Muscle layer of colon (tissue), 2 donors: ENCODE data around the gene KLHL30.

Source experiments
- H3K27ac ChIP-seq: one replicate; pipeline ENCODE4 v1.7.0; 2013; ENCODE audit warnings: low read depth, mild to moderate bottlenecking, low read length, moderate library complexity
- H3K27me3 ChIP-seq, 2 donors: one replicate each; pipeline ENCODE4 v1.7.0; 2013; ENCODE audit warnings: low read length in 2 of 2, mild to moderate bottlenecking in 2 of 2; ENCODE audit not compliant: insufficient read depth in 2 of 2, control insufficient read depth in 1 of 2
- H3K36me3 ChIP-seq: one replicate; pipeline ENCODE4 v1.7.0; 2013; ENCODE audit warnings: mild to moderate bottlenecking, low read length; ENCODE audit not compliant: insufficient read depth
- H3K4me1 ChIP-seq: one replicate; pipeline ENCODE4 v1.7.0; 2013; ENCODE audit warnings: mild to moderate bottlenecking, low read length; ENCODE audit not compliant: insufficient read depth
- H3K4me3 ChIP-seq, 2 donors: one replicate each; pipeline ENCODE4 v1.7.0; 2013; ENCODE audit warnings: low read length in 2 of 2, low read depth in 1 of 2, mild to moderate bottlenecking in 1 of 2, moderate library complexity in 1 of 2
- H3K9ac ChIP-seq: one replicate; pipeline ENCODE4 v1.7.0; 2013; ENCODE audit warnings: low read length
- H3K9me3 ChIP-seq: one replicate; pipeline ENCODE4 v1.7.0; 2013; ENCODE audit warnings: mild to moderate bottlenecking, low read length
- donor health status: abdominal sarcoma.
- donor health status: Adenocarcinoma of cecum.

KLHL30 gene

DNA sequence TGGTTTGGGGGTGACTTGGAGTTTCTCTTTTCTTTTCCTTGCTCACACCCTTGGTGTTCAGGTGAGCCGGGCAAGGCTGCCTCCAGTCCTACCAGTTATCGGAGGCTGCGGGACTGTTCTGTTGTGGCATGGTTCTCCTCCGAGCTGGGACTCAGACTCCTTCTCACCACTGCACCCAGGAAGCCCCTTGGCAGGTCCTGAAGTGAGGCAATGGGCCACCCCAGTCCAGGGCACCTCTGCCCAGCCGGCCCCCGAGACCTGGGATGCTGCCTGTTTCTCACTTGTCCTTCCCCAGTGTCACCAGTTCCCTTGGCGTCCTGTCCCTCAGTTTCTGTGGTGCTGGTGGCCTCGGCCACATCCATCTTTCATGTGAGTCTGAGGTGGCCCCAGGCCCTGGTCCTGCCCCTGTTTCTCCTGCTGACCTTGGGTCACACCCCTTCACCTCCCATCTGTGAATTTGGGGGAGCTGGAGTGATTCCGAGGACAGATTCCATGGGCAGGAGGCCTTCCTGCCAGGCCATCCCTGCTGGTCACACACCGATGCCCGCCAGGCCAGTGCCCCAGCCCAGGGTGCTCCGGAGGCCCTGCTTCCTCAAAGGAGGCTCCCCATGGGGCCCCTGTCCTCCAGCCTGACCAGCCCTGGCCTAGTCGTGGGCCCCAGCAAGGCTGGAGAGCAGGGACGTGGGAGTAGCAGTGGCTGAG, 6.6 kb upstream of the KLHL30 start:
- Histone ChIP-seq H3K9ac (no peak overlapping the region), H3K27me3 (no peaks in the 10 kb centered on the region), H3K4me1 (no peaks in the 10 kb centered on the region), H3K4me3 (no peak overlapping the region), H3K27ac (no peak overlapping the region), H3K9me3 (no peaks in the 10 kb centered on the region), H3K36me3 (no peaks in the 10 kb centered on the region)

DNA sequence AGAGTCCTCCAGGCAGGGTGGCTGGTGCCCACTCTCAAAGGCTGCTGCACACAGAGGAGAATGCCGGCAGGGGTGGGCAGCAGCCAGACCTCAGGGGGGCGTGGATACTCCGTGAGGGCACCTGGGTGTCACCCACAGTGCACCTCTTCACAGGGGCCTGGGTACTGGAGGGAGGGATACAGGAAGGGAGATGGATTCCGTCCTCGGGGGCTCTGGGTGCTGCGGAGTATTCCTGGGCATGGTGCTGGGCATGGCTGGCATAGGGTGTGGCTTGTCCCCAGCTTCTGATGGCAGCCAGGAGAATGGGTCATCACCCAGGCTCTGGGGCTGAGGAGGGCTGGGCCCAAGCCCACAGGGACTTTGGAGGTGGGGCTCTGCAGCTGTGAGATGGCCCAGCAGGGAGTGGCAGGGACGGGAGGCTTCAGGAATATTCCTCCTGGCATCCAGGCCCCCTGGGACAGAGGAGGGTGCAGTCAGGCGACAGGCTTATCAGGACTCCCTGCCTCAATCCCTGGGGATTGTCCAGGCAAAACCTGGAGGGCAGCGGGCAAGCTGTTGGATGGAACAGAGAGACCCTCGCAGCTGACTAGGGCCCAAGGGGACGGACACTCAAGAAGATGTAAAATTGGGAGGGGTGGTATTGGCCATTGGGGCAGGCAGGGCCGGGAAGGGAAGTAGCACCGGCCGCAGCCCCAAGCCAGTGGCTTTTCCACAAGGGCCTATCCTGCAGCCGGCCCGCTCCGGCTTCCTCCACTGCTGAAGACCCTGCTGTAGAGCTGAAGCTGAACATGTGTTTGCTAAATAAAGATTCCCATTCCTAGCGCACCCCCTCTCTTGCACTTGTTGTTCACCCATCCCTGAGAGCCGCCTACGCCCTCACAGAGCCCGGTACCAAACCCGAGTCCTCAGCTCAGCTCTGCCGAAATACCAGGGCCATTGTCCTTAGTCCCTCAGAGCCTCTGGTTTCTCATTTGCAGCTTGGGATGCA, 5.7 kb upstream of the KLHL30 start:
- no peaks in the 10 kb centered on the region for H3K27me3 ChIP-seq
- no peaks in the 10 kb centered on the region for H3K9me3 ChIP-seq
- peaks cover 3% of the 10 kb centered on the region for H3K4me1 ChIP-seq
- H3K27ac ChIP-seq: no peak overlapping the region
- H3K9ac ChIP-seq: no peak overlapping the region
- H3K36me3 ChIP-seq: no peaks in the 10 kb centered on the region
- H3K4me3 ChIP-seq: no peak overlapping the region

GRCh38 chr2:238133499-238134392, 4.7 kb upstream of the KLHL30 start:
- Histone ChIP-seq H3K27me3 (no peaks in the 10 kb centered on the region), H3K27ac (no peak overlapping the region), H3K36me3 (no peaks in the 10 kb centered on the region), H3K9me3 (no peaks in the 10 kb centered on the region), H3K4me1 (peaks cover 12% of the 10 kb centered on the region), H3K4me3 (no peak overlapping the region), H3K9ac (no peak overlapping the region)

DNA sequence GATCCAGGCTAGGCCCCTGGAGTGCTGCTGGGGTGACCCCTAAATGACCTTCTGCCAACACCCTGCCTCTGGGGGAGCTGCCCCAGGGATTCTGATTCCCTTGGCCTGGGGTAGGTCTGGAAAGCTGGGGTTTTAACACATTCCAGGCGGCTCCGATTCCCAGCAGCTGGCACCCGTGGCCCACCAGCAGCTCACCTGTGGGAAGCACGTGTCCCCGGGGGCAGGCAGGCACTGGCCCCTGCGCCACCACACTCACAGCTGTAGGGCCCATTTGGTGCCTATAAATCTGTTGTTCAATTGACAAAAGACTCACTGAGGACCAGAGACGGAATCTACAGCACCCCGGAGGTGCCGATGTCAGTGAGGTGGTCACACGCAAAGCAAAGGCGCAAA, 4.1 kb upstream of the KLHL30 start:
- Histone ChIP-seq H3K36me3 (no peaks in the 10 kb centered on the region), H3K4me3 (no peak overlapping the region), H3K9me3 (no peaks in the 10 kb centered on the region), H3K27ac (no peak overlapping the region), H3K9ac (no peak overlapping the region), H3K27me3 (no peaks in the 10 kb centered on the region), H3K4me1 (peaks cover 12% of the 10 kb centered on the region)

DNA sequence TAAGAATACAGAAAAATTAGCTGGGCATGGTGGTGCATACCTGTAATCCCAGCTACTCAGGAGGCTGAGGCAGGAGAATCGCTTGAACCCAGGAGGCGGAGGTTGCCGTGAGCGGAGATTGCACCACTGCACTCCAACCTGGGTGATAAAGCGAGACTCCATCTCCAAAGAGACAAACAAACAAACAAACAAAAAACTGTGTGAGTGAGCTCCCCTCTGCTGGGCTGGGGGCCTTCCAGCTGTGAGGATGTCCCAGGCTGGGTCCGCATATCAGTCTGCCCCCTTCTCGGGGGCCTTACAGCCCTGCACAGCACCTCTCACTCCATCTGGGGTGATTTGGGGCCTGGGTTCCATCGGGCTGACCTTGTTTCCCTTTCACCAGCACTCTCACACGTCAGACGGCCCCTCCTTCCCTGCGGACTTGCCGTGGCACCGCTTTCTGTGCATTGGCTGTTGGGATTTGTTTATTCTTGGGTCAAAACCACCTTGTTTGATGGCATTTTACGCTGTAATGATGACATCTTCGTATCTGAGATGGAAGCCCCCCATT, 2.8 kb upstream of the KLHL30 start:
- H3K36me3 ChIP-seq: no peaks in the 10 kb centered on the region
- H3K27ac ChIP-seq: no peak overlapping the region
- H3K9ac ChIP-seq: no peak overlapping the region
- H3K4me3 ChIP-seq: no peak overlapping the region
- peaks cover 15% of the 10 kb centered on the region for H3K4me1 ChIP-seq
- H3K9me3 ChIP-seq: no peaks in the 10 kb centered on the region
- no peaks in the 10 kb centered on the region for H3K27me3 ChIP-seq

- Histone ChIP-seq H3K4me1 (peaks cover 15% of the 10 kb centered on the region), H3K27ac (no peak overlapping the region), H3K9ac (no peak overlapping the region), H3K9me3 (no peaks in the 10 kb centered on the region), H3K36me3 (no peaks in the 10 kb centered on the region), H3K27me3 (no peaks in the 10 kb centered on the region), H3K4me3 (no peak overlapping the region)
Observed at GRCh38 chr2:238136820-238137537, 1.5 kb upstream of the KLHL30 start.

GRCh38 chr2:238137885-238138284, 583 bp upstream of the KLHL30 start:
- Histone ChIP-seq H3K9me3 (no peaks in the 10 kb centered on the region), H3K4me1 (peaks cover 15% of the 10 kb centered on the region), H3K27ac (no peak overlapping the region)

DNA sequence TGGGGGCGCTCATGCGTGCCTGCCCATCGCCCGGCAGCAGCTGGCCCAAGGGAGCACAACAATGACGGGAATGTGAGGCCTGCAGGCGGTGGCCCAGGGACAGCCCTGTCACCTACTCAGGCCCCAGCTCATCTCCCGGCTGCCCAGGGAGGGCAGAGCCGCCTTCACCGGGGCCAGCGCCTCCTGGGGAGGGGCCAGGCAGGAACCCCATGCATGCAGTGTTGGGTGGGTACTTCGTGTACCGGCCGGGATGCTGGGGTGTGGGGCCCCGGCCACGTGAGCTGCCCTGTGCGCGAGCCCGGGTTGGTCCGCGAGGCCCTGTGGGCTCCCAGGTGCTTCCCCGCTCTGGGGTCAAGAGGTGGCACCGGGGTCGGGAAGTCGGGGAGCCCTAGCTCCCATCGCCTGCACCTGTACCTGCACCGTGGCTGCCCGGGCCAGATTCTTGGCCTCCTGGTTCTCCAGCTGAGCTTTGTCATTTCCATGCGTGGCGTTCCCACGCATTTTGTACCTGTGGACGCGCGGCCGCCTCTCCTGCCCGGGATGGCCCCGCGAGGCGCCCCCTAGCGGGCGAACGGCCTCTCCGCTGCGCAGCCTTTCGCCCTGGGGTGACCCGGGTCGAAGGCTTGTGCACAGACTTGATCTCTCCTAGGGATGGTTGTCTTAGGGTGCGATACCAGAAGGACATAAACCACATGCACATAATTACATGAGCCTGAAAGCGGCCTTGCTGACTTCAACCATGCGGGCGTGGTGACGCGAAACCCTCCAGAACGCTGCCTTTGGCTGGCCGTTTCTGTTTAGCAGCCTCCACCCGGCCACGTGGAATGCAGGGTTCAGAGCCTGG, 950 bp downstream of the KLHL30 start:
- Histone ChIP-seq H3K27ac (no peak overlapping the region), H3K4me1 (peaks cover 15% of the 10 kb centered on the region), H3K9me3 (no peaks in the 10 kb centered on the region), H3K4me3 (peak overlapping the region in 1 of 2 donors; percentile 9), H3K36me3 (no peaks in the 10 kb centered on the region), H3K27me3 (no peaks in the 10 kb centered on the region), H3K9ac (no peak overlapping the region)

More at GRCh38 chr2:238137885-238138284, 583 bp upstream of the KLHL30 start:
- Histone ChIP-seq H3K36me3 (no peaks in the 10 kb centered on the region), H3K27me3 (no peaks in the 10 kb centered on the region), H3K4me3 (peak overlapping the region in 1 of 2 donors; percentile 9), H3K9ac (no peak overlapping the region)

DNA sequence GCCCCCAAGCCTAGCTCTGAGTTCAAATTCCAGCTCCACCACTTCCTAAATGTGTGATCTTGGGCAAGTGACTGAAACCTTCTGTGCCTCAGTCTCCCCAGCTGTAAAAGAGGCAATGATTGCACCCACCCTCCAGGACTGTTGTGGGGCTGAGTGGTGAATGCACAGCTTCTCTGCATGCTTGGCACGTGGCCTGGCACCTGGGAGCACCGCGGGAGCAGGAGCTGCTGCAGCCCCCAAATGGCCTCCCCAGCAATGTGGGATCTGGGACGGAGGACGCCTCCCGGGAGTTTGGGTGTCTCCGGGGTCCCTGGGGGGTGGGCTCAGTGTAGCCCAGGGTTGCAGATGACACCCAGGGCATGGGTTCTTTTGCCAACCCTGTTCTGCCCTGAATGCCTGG, 1.6 kb downstream of the KLHL30 start:
- H3K27ac ChIP-seq: no peak overlapping the region

More for the DNA sequence above, 1.6 kb downstream of the KLHL30 start:
- Histone ChIP-seq H3K4me3 (no peak overlapping the region), H3K4me1 (peaks cover 15% of the 10 kb centered on the region), H3K9me3 (no peaks in the 10 kb centered on the region), H3K36me3 (no peaks in the 10 kb centered on the region), H3K27me3 (no peaks in the 10 kb centered on the region), H3K9ac (no peak overlapping the region)
